Rectal smooth muscle tissue (tissue), 1 donor: ENCODE data around the gene TMEM267.
"Not testable (repeated sequence)": the region's sequence is repeated elsewhere in the genome, so short reads cannot be mapped to it uniquely, and the experiment has no call there.

Experiments used
- H3K27ac ChIP-seq: one replicate; pipeline ENCODE4 v1.7.0; 2013; ENCODE audit warnings: low read depth, low read length, inconsistent platforms
- H3K27me3 ChIP-seq: one replicate; pipeline ENCODE4 v1.7.0; 2013; ENCODE audit warnings: low read length; ENCODE audit not compliant: control insufficient read depth, insufficient read depth
- H3K36me3 ChIP-seq: one replicate; pipeline ENCODE4 v1.7.0; 2013; ENCODE audit warnings: low read length; ENCODE audit not compliant: control insufficient read depth, insufficient read depth
- H3K4me1 ChIP-seq: one replicate; pipeline ENCODE4 v1.7.0; 2013; ENCODE audit warnings: low read length; ENCODE audit not compliant: control insufficient read depth, insufficient read depth
- H3K4me3 ChIP-seq: one replicate; pipeline ENCODE4 v1.7.0; 2013; ENCODE audit warnings: low read length
- H3K9ac ChIP-seq: one replicate; pipeline ENCODE4 v1.7.0; 2013; ENCODE audit warnings: low read length

Gene TMEM267

DNA sequence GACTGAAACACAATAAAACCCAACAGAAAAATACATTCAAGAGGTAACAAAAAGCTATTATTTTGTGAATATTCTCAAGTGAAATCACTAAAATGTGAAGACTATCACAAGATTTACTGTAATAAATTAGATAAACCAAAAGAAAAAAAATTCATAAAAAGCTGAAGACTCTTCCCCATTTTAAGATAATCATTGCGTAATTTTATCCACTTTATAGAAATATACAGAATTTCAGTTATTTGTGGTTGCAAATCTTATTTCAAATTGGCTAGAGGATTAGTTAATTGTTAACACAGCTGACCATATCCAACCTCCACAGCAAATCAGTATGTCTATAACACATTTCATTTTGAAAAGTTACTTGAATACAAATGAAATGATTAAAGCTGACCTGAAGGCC lies 7.7 kb upstream of the TMEM267 start:
- H3K27me3 ChIP-seq = no peaks in the 10 kb centered on the region
- H3K4me1 ChIP-seq = no peaks in the 10 kb centered on the region

DNA sequence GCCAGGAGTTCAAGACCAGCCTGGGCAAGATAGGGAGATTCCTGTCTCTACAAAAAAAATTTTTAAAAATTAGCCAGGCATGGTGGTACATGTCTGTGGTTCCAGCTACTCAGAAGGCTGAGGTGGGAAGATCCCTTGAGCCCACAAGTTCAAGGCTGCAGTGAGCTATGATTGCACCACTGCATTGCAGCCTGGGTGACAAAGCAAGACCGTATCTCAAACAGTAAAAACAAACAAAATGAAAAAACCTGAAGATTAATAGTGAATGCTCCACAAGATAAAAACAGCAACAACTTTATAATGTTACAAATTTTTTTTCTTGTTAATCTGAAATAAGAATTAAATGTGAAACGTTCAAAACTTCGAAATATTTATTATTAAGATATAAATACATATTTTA lies 2.7 kb upstream of the TMEM267 start:
- Histone ChIP-seq H3K4me1 (peaks cover 10% of the 10 kb centered on the region), H3K36me3 (no peaks in the 10 kb centered on the region), H3K27ac (no peak overlapping the region)

More for the DNA sequence above, 7.7 kb upstream of the TMEM267 start:
- H3K4me3 ChIP-seq = no peak overlapping the region
- H3K36me3 ChIP-seq = no peaks in the 10 kb centered on the region
- no peak overlapping the region for H3K9ac ChIP-seq
- no peak overlapping the region for H3K27ac ChIP-seq

DNA sequence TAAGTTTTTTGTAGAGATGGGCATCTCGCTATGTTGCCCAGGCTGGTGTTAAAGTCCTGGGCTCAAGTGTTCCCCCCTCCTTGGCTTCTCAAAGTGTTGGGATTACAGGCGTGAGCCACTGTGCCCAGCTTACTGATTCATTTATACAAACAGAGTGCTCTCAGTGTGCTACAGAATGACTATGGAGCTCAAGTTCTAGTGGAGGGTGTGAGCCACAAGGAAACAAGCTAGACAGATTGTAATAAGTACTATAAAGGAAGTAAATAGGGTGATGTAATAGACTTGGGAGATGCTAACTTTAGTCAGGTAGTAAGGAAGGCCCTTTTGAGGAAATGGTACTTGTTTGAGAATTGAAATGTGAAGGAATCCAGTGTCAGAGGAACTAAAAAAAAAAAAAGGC lies 1.7 kb upstream of the TMEM267 start:
- H3K4me1 ChIP-seq = peaks cover 10% of the 10 kb centered on the region
- no peak overlapping the region for H3K9ac ChIP-seq
- no peak overlapping the region for H3K4me3 ChIP-seq
- H3K27me3 ChIP-seq = no peaks in the 10 kb centered on the region
- no peaks in the 10 kb centered on the region for H3K36me3 ChIP-seq
- H3K27ac ChIP-seq = no peak overlapping the region

More for the DNA sequence above, 2.7 kb upstream of the TMEM267 start:
- Histone ChIP-seq H3K27me3 (no peaks in the 10 kb centered on the region), H3K9ac (no peak overlapping the region), H3K4me3 (no peak overlapping the region)

DNA sequence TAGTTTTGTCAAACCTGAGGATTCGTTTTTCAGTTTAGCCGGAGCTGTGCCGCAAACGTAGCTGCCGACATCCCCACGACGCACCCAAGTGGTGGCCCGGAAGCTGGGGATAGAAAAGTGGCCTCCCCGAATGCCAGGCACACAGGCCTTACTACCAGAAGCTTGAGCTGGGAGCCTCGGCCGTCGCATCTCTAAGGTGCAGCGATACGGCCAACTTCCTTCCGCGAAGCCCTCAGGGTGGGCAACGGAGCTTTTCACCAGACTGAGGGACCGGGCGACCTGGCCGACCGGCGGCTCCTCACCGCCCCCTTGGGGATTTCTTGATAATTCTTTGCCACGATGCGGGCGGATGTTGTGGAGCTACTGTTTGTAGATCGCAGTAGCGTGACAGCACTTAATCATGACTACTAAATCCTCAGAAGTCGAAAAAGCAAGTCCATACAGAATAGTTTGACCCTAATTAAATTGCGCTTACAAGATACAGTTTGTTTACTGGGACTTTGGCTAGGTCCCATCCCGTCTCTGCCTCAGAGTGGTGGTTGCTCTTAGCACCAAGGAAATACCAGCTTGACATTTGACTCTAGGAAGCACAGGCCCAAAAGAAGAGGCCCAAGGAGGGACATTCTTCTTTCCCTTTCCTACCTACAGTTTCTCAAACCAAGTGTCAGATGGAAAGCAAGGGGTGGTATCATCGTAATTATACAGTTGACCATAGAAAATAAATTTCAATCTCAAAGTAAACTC lies 613 bp upstream of the TMEM267 start:
- no peaks in the 10 kb centered on the region for H3K27me3 ChIP-seq
- H3K4me1 ChIP-seq = peaks cover 10% of the 10 kb centered on the region

DNA sequence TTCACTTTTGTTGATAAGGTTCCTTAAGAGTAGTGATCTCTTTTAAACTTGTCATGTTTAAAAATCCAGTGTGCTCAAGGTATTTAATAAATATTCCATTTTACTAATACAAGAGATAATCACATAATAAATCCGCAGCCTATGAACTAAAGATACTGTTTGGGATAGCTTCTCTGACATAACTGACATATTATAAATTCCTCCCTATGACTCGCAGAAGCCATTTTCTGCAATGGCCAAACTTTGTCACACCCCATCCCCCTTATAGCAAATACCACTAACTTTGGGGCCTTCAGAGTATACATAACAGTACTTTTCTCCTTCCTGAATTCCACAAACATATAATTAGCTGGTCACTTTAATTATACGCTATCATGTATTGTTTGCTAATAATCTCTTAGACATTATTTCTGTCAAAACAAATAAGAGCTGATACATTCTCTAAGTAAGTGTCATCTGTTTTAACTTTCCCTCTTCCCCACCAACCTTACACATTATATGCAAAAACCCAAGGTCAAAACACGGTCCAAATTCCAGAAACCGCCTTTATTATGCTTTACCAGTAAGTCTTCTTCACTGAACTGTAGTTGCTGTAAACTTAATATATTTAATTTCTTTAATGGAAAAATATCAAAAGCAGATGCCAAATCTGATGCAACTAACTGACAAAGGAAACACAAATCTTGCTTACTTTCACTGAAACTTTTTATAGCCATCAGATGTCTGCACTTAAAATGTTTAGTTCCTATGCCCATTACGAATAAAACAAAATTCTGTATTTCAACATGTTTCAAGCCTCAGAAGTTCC lies 971 bp downstream of the TMEM267 start:
- Histone ChIP-seq H3K4me3 (peak overlapping the region; percentile 78), H3K4me1 (peaks cover 10% of the 10 kb centered on the region), H3K36me3 (no peaks in the 10 kb centered on the region), H3K9ac (peak overlapping the region; percentile 83), H3K27ac (no peak overlapping the region), H3K27me3 (no peaks in the 10 kb centered on the region)

More for the DNA sequence above, 613 bp upstream of the TMEM267 start:
- no peaks in the 10 kb centered on the region for H3K36me3 ChIP-seq
- H3K27ac ChIP-seq = peak overlapping the region; percentile 97
- H3K9ac ChIP-seq = peak overlapping the region; percentile 60
- peak overlapping the region; percentile 78 for H3K4me3 ChIP-seq

DNA sequence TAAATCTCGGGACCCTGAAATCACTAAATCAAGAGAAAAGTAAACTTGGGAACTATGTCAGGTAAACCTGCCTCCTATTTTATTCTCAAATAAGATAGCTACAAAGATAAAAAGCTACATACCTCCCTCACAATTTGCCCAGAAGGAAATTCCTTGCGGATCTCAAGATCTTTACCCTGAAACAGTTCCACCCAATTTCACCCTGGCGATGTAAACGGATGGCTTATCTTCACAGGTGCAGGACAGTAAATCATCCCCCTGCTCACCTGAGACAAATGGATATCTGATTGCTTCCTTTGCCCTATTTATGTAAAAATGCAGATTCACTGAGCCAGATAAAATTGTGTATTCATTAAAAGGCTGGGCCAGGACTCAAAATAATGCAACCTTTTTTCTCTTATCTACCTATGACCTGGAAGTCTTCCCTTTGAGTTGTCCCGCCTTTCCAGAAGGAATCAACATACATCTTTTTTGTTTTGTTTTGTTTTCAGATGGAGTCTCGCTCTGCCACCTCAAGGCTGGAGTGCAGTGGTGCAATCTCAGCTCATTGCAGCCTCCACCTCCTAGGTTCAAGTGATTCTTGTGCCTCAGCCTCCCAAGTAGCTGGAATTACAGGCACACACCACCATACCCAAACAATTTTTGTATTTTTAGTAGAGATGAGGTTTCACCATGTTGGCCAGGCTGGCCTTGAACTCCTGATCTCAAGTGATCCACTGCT lies 13.8 kb downstream of the TMEM267 start:
- Histone ChIP-seq H3K9ac (no peak overlapping the region), H3K36me3 (no peaks in the 10 kb centered on the region), H3K4me1 (no peaks in the 10 kb centered on the region), H3K27ac (no peak overlapping the region), H3K27me3 (no peaks in the 10 kb centered on the region), H3K4me3 (no peak overlapping the region)

DNA sequence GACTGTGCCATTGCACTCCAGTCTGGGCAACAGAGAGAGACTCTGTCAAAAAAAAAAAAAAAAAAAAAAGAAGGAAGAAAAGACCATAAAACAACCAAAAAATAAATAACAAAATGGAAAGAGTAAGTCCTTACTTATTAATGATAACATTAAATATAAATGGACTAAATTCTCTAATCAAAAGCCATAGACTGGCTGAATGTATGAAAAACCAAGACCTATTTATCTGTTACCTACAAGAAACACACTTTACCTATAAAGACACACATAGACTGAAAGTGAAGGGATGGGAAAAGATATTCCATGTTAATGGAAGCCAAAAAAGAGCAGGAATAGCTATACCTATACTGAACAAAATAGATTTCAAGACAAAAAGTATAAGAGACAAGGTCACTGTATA lies 16.6 kb downstream of the TMEM267 start:
- Histone ChIP-seq H3K4me3 (no peak overlapping the region), H3K9ac (no peak overlapping the region), H3K27ac (no peak overlapping the region), H3K4me1 (no peaks in the 10 kb centered on the region), H3K36me3 (no peaks in the 10 kb centered on the region), H3K27me3 (no peaks in the 10 kb centered on the region)

DNA sequence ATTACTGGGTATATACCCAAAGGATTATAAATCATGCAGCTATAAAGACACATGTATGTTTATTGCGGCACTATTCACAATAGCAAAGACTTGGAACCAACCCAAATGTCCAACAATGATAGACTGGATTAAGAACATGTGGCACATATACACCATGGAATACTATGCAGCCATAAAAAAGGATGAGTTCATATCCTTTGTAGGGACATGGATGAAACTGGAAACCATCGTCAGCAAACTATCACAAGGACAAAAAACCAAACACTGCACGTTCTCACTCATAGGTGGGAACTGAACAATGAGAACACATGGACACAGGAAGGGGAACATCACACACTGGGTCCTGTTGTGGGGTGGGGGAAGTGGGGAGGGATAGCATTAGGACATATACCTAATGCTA lies 18.2 kb downstream of the TMEM267 start:
- H3K4me3 ChIP-seq, H3K36me3 ChIP-seq, H3K27ac ChIP-seq, H3K27me3 ChIP-seq, H3K9ac ChIP-seq, H3K4me1 ChIP-seq: not testable (repeated sequence)

DNA sequence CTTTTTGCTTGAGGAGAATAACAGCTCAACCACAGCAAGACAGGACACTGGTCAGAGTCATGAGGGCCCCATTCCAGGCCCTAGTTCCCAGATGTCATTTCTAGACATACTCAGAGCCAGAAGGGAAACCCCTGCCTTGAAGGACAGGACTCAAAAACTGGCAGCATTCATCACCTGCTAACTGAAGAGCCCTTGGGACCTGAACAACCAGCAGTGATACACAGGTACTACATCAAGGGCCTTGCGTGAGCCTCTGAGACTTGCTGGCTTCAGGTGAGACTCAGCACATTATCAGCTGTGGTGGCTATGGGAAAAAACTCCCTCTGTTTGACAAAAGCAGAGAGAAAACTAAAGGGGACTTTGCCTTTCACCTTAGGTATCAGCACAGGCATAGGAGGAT lies 22.6 kb downstream of the TMEM267 start:
- Histone ChIP-seq H3K36me3 (no peaks in the 10 kb centered on the region), H3K27ac (no peak overlapping the region), H3K27me3 (no peaks in the 10 kb centered on the region), H3K4me3 (no peak overlapping the region), H3K4me1 (no peaks in the 10 kb centered on the region), H3K9ac (no peak overlapping the region)

DNA sequence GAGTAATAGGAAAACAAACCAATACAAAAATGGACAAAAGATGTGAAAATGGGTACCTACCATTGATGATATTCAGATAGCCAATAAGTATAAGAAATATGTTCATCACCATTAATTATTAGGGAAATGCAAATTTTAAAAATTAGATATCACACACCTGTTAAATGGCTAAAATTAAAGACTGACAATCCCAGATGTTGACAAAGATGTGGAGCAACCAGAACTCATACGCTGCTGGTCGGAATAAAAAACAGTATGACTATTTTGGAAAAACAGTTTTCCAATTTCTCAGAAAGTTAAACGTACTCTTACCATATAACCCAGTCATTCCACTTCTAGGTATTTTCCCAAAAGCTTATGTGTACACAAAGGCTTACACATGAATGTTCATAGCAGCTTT lies 27.1 kb downstream of the TMEM267 start:
- Histone ChIP-seq H3K36me3 (no peaks in the 10 kb centered on the region), H3K4me1 (no peaks in the 10 kb centered on the region), H3K27me3 (no peaks in the 10 kb centered on the region), H3K9ac (no peak overlapping the region), H3K4me3 (no peak overlapping the region), H3K27ac (no peak overlapping the region)

DNA sequence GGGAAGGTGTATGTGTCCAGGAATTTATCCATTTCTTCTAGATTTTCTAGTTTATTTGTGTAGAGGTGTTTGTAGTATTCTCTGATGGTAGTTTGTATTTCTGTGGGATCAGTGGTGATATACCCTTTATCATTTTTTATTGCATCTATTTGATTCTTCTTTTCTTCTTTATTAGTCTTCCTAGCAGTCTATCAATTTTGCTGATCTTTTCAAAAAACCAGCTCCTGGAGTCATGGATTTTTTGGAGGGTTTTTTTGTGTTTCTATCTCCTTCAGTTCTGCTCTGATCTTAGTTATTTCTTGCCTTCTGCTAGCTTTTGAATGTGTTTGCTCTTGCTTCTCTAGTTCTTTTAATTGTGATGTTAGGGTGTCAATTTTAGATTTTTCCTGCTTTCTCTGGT lies 42.1 kb downstream of the TMEM267 start:
- not testable (repeated sequence) for H3K27me3 ChIP-seq, H3K27ac ChIP-seq, H3K9ac ChIP-seq, H3K36me3 ChIP-seq, H3K4me3 ChIP-seq, H3K4me1 ChIP-seq

DNA sequence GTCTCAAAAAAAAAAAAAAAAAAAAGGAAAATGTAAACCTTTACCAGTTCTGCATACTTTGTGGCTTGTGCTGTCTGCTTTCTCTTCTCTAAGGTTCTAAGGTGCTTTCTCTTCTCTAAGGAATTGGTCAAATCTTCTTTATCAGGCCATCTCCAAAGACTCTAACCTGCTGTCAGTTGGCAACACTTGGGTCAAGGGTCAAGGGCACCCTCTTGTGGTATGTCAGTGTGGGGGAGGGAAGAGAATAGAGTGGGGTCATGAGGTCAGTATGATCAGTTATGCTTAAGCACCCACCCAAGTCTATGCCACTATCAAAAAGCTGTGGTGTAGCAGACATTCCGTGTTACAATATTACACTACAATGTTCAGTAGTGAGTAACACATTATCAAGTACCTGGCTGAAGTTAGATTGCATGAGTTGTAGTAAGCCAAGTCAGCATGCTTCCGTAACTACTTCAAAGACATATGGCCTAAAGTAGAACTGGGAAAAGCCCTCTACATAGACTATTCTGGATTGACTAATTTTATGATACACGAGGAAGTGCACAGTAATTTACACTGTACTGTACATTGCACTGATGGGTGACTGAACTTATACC lies 46.5 kb downstream of the TMEM267 start:
- H3K27ac ChIP-seq = no peak overlapping the region

More for the DNA sequence above, 46.5 kb downstream of the TMEM267 start:
- Histone ChIP-seq H3K27me3 (no peaks in the 10 kb centered on the region), H3K36me3 (no peaks in the 10 kb centered on the region), H3K4me1 (no peaks in the 10 kb centered on the region), H3K9ac (no peak overlapping the region), H3K4me3 (no peak overlapping the region)
